ENCODE data around the gene KIAA0753.

DNA sequence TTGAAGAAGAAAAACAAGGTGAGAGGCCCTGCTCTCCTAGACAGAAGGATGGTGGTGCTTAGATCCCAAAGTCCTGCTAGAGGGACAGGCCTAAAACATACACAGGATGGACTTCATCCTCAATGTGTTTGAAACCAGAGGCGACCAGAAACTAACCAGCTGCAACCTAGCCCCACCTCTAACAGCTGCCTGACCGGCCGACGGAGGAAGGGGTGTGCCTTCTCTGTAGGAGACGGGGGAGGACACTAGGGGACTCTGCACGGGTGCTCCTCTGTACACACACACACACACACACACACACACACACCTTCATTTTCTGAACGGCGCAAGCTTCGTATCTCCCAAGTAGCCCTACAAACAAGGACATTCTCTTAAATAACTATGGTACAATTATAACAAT lies 59.9 kb downstream of the KIAA0753 start:
- TF ChIP-seq CTCF (IDR thresholded peaks at IDR 0.05; ENCODE audit: low read depth, low read length) (no peak), POLR2A (IDR thresholded peaks at IDR 0.05; ENCODE audit: extremely low read depth, insufficient read length) (no peak), MYC (IDR thresholded peaks at IDR 0.05; ENCODE audit: low read depth, low read length) (no peak)
- TF ChIP-seq, protein P1, sequence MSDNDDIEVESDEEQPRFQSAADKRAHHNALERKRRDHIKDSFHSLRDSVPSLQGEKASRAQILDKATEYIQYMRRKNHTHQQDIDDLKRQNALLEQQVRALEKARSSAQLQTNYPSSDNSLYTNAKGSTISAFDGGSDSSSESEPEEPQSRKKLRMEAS (IDR thresholded peaks at IDR 0.05; ENCODE audit: low read depth, low read length) = no peak

Measured in NB4 (cell line).